Activated T-helper 2 cell treated with anti-CD3 and anti-CD28 coated beads, Interferon-gamma antibody, Interleukin-2, Interleukin-4, amounts not matched to agents 10 μg/mL and 5 μg/mL and 100 μg/mL, durations not matched to agents 14 hours and 24 hours and 36 hours (primary cell): ENCODE data around the gene CALD1. TPM values are rescaled to one million over a fixed set of nuclear protein-coding genes. Genes with fewer than 3 reads are reported as not detected.
A peak's percentile ranks its signal among the peaks of the same experiment; 100 is the strongest.

Source experiments
- DNase-seq: peaks from one replicate; pipeline ENCODE4 v3.0.0; 2021; ENCODE audit warnings: low spot score
- H3K27ac Mint-ChIP-seq: one replicate; pipeline ENCODE4 v1.8.0; 2021; ENCODE audit warnings: mixed read lengths
- H3K27me3 Mint-ChIP-seq: one replicate; pipeline ENCODE4 v1.8.0; 2021; ENCODE audit warnings: low read depth, mixed read lengths
- H3K36me3 Mint-ChIP-seq: one replicate; pipeline ENCODE4 v1.8.0; 2021; ENCODE audit warnings: low read depth, mixed read lengths
- H3K4me1 Mint-ChIP-seq: one replicate; pipeline ENCODE4 v1.8.0; 2021; ENCODE audit warnings: low read depth, mixed read lengths
- H3K4me3 Mint-ChIP-seq: one replicate; pipeline ENCODE4 v1.8.0; 2021; ENCODE audit warnings: low read depth, mild to moderate bottlenecking, moderate library complexity, mixed read lengths
- H3K9me3 Mint-ChIP-seq: one replicate; pipeline ENCODE4 v1.8.0; 2021; ENCODE audit warnings: mixed read lengths
- intact Hi-C: fragments of 100-400 bp; cut with micrococcal nuclease; formaldehyde crosslinking; loops from one replicate; pipeline ENCODE4 v1.15.1; 2023
- total RNA-seq: library from RNA; stranded (reverse); gene quantifications from 2 replicates; pipeline ENCODE4 v1.2.3, GENCODE V29; 2022

CALD1 gene
- total RNA-seq, 1 donor from 2014 or later, result 10.1 TPM

- Mint-ChIP-seq H3K9me3 (peaks cover 18% of the 10 kb centered on the region), H3K4me1 (peaks cover 18% of the 10 kb centered on the region), H3K4me3 (no peak overlapping the region)
Measured at GRCh38 chr7:134900166-134900982, 120.9 kb downstream of the CALD1 start.

GRCh38 chr7:134901389-134902020 is 122.1 kb downstream of the CALD1 start:
- Mint-ChIP-seq H3K27ac (no peak overlapping the region), H3K4me3 (no peak overlapping the region), H3K4me1 (peaks cover 18% of the 10 kb centered on the region), H3K27me3 (no peaks in the 10 kb centered on the region), H3K36me3 (peaks cover 5% of the 10 kb centered on the region), H3K9me3 (peaks cover 8% of the 10 kb centered on the region)
- DNase-seq, result no peak
- intact Hi-C loops, result loop anchor here (5.0 kb wide), 1 partner anchor 34 kb away; no protein-coding TSS in a partner anchor

More at GRCh38 chr7:134900166-134900982, 120.9 kb downstream of the CALD1 start:
- H3K36me3 Mint-ChIP-seq, result peaks cover 13% of the 10 kb centered on the region
- DNase-seq, result no peak
- H3K27me3 Mint-ChIP-seq, result no peaks in the 10 kb centered on the region
- no peak overlapping the region for H3K27ac Mint-ChIP-seq
- intact Hi-C loops, result loop anchor here (5.0 kb wide), 1 partner anchor 33 kb away; no protein-coding TSS in a partner anchor

- peaks cover 2% of the 10 kb centered on the region for H3K36me3 Mint-ChIP-seq
- H3K27me3 Mint-ChIP-seq, result no peaks in the 10 kb centered on the region
- peaks cover 3% of the 10 kb centered on the region for H3K9me3 Mint-ChIP-seq
- no peak overlapping the region for H3K27ac Mint-ChIP-seq
- intact Hi-C loops, result loop anchor here (5.0 kb wide), 1 partner anchor 35 kb away; no protein-coding TSS in a partner anchor
- H3K4me3 Mint-ChIP-seq, result no peak overlapping the region
- no peak for DNase-seq
- peaks cover 20% of the 10 kb centered on the region for H3K4me1 Mint-ChIP-seq
Measured at GRCh38 chr7:134902058-134902457, 122.6 kb downstream of the CALD1 start.

- Mint-ChIP-seq H3K27ac (no peak overlapping the region), H3K27me3 (no peaks in the 10 kb centered on the region), H3K4me3 (no peak overlapping the region), H3K4me1 (peaks cover 28% of the 10 kb centered on the region), H3K9me3 (no peaks in the 10 kb centered on the region), H3K36me3 (no peaks in the 10 kb centered on the region)
- DNase-seq, result no peak
- intact Hi-C loops, result loop anchor here (5.0 kb wide), 1 partner anchor 36 kb away; no protein-coding TSS in a partner anchor
Measured at GRCh38 chr7:134903073-134903790, 123.8 kb downstream of the CALD1 start.

- H3K36me3 Mint-ChIP-seq, result no peaks in the 10 kb centered on the region
- peaks cover 30% of the 10 kb centered on the region for H3K4me1 Mint-ChIP-seq
- no peaks in the 10 kb centered on the region for H3K27me3 Mint-ChIP-seq
- DNase-seq, result no peak
- H3K4me3 Mint-ChIP-seq, result no peak overlapping the region
- no peaks in the 10 kb centered on the region for H3K9me3 Mint-ChIP-seq
- intact Hi-C loops, result no loop called here
- H3K27ac Mint-ChIP-seq, result no peak overlapping the region
Measured at GRCh38 chr7:134905375-134905774, 125.9 kb downstream of the CALD1 start.

GRCh38 chr7:134907000-134907399 is 127.6 kb downstream of the CALD1 start:
- H3K9me3 Mint-ChIP-seq, result no peaks in the 10 kb centered on the region
- peak overlapping the region; percentile 8 for H3K27ac Mint-ChIP-seq
- H3K4me1 Mint-ChIP-seq, result peaks cover 32% of the 10 kb centered on the region
- no peaks in the 10 kb centered on the region for H3K36me3 Mint-ChIP-seq
- intact Hi-C loops, result no loop called here
- H3K4me3 Mint-ChIP-seq, result no peak overlapping the region
- H3K27me3 Mint-ChIP-seq, result no peaks in the 10 kb centered on the region
- DNase-seq, result no peak

- intact Hi-C loops, result loop anchor here (1.0 to 2.0 kb wide), 2 partner anchors 13 to 21 kb away; no protein-coding TSS in a partner anchor
- no peak for DNase-seq
- Mint-ChIP-seq H3K4me3 (no peak overlapping the region), H3K27ac (peak overlapping the region; percentile 48), H3K4me1 (peaks cover 29% of the 10 kb centered on the region), H3K27me3 (no peaks in the 10 kb centered on the region), H3K36me3 (no peaks in the 10 kb centered on the region), H3K9me3 (no peaks in the 10 kb centered on the region)
Measured at GRCh38 chr7:134907639-134908038, 128.2 kb downstream of the CALD1 start.

GRCh38 chr7:134908289-134908688 is 128.9 kb downstream of the CALD1 start:
- Mint-ChIP-seq H3K27ac (no peak overlapping the region), H3K27me3 (no peaks in the 10 kb centered on the region), H3K4me1 (peaks cover 29% of the 10 kb centered on the region), H3K9me3 (no peaks in the 10 kb centered on the region), H3K36me3 (no peaks in the 10 kb centered on the region), H3K4me3 (no peak overlapping the region)
- intact Hi-C loops, result loop anchor here (1.0 to 2.0 kb wide), 2 partner anchors 12 to 21 kb away; no protein-coding TSS in a partner anchor
- DNase-seq, result no peak

- Mint-ChIP-seq H3K9me3 (no peaks in the 10 kb centered on the region), H3K27ac (no peak overlapping the region), H3K4me3 (no peak overlapping the region), H3K4me1 (peaks cover 29% of the 10 kb centered on the region), H3K36me3 (no peaks in the 10 kb centered on the region), H3K27me3 (no peaks in the 10 kb centered on the region)
- DNase-seq, result no peak
- intact Hi-C loops, result no loop called here
Measured at GRCh38 chr7:134910214-134910890, 130.9 kb downstream of the CALD1 start.

- no peaks in the 10 kb centered on the region for H3K9me3 Mint-ChIP-seq
- H3K4me3 Mint-ChIP-seq, result no peak overlapping the region
- H3K27me3 Mint-ChIP-seq, result no peaks in the 10 kb centered on the region
- intact Hi-C loops, result no loop called here
- DNase-seq, result no peak
- H3K36me3 Mint-ChIP-seq, result no peaks in the 10 kb centered on the region
- H3K27ac Mint-ChIP-seq, result no peak overlapping the region
- peaks cover 29% of the 10 kb centered on the region for H3K4me1 Mint-ChIP-seq
Measured at GRCh38 chr7:134910968-134911367, 131.5 kb downstream of the CALD1 start.

- Mint-ChIP-seq H3K4me1 (peaks cover 17% of the 10 kb centered on the region), H3K27me3 (no peaks in the 10 kb centered on the region), H3K4me3 (no peak overlapping the region), H3K36me3 (no peaks in the 10 kb centered on the region), H3K27ac (no peak overlapping the region), H3K9me3 (no peaks in the 10 kb centered on the region)
- no peak for DNase-seq
- intact Hi-C loops, result no loop called here
Measured at GRCh38 chr7:134916171-134916883, 136.9 kb downstream of the CALD1 start.

GRCh38 chr7:134919240-134919641 is 139.8 kb downstream of the CALD1 start:
- no peaks in the 10 kb centered on the region for H3K9me3 Mint-ChIP-seq
- DNase-seq, result no peak
- peaks cover 17% of the 10 kb centered on the region for H3K4me1 Mint-ChIP-seq
- no peaks in the 10 kb centered on the region for H3K27me3 Mint-ChIP-seq
- intact Hi-C loops, result no loop called here
- no peak overlapping the region for H3K27ac Mint-ChIP-seq
- H3K36me3 Mint-ChIP-seq, result no peaks in the 10 kb centered on the region
- H3K4me3 Mint-ChIP-seq, result no peak overlapping the region
